ENCODE data around the gene ARF3. TPM values are rescaled to one million over a fixed set of nuclear protein-coding genes. Genes with fewer than 3 reads are reported as not detected.

The ARF3 gene
- total RNA-seq, 1 experiment from 2014 or later: 256 TPM

GRCh38 chr12:48965298-48965838, 8.1 kb upstream of the ARF3 start:
- Mint-ChIP-seq H3K27me3 (ENCODE audit: low read depth) (peaks cover 49% of the 10 kb centered on the region), H3K27ac (peak overlapping the region; percentile 97), H3K4me3 (no peak overlapping the region), H3K4me1 (peaks cover 52% of the 10 kb centered on the region), H3K36me3 (no peaks in the 10 kb centered on the region), H3K9me3 (no peaks in the 10 kb centered on the region)
- TF ChIP-seq IRF1 (CRISPR knock-in tag; IDR thresholded peaks at IDR 0.05) (no peak), EMX1 (CRISPR knock-in tag; IDR thresholded peaks at IDR 0.05) (no peak), ATF3 (CRISPR knock-in tag; conservative IDR thresholded peaks at IDR 0.05) (no peak), OVOL2 (CRISPR knock-in tag; IDR thresholded peaks at IDR 0.05; ENCODE audit: borderline replicate concordance) (no peak), MAX (CRISPR knock-in tag; IDR thresholded peaks at IDR 0.05) (no peak), TEAD1 (CRISPR knock-in tag; IDR thresholded peaks at IDR 0.05) (no peak), NFE2L1 (CRISPR knock-in tag; IDR thresholded peaks at IDR 0.05) (no peak), RORB (CRISPR knock-in tag; IDR thresholded peaks at IDR 0.05) (no peak), MLX (CRISPR knock-in tag; IDR thresholded peaks at IDR 0.05) (no peak), HMGXB4 (CRISPR knock-in tag; IDR thresholded peaks at IDR 0.05) (no peak), FOXK1 (CRISPR knock-in tag; IDR thresholded peaks at IDR 0.05) (no peak), USF1 (CRISPR knock-in tag; IDR thresholded peaks at IDR 0.05) (no peak), SP1 (CRISPR knock-in tag; conservative IDR thresholded peaks at IDR 0.05) (no peak), CBFB (CRISPR knock-in tag; IDR thresholded peaks at IDR 0.05; ENCODE audit: low read depth) (no peak)
- TF ChIP-seq, protein P1, sequence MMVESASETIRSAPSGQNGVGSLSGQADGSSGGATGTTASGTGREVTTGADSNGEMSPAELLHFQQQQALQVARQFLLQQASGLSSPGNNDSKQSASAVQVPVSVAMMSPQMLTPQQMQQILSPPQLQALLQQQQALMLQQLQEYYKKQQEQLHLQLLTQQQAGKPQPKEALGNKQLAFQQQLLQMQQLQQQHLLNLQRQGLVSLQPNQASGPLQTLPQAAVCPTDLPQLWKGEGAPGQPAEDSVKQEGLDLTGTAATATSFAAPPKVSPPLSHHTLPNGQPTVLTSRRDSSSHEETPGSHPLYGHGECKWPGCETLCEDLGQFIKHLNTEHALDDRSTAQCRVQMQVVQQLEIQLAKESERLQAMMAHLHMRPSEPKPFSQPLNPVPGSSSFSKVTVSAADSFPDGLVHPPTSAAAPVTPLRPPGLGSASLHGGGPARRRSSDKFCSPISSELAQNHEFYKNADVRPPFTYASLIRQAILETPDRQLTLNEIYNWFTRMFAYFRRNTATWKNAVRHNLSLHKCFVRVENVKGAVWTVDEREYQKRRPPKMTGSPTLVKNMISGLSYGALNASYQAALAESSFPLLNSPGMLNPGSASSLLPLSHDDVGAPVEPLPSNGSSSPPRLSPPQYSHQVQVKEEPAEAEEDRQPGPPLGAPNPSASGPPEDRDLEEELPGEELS (CRISPR knock-in tag; IDR thresholded peaks at IDR 0.05): no peak
- TF ChIP-seq, protein P2, sequence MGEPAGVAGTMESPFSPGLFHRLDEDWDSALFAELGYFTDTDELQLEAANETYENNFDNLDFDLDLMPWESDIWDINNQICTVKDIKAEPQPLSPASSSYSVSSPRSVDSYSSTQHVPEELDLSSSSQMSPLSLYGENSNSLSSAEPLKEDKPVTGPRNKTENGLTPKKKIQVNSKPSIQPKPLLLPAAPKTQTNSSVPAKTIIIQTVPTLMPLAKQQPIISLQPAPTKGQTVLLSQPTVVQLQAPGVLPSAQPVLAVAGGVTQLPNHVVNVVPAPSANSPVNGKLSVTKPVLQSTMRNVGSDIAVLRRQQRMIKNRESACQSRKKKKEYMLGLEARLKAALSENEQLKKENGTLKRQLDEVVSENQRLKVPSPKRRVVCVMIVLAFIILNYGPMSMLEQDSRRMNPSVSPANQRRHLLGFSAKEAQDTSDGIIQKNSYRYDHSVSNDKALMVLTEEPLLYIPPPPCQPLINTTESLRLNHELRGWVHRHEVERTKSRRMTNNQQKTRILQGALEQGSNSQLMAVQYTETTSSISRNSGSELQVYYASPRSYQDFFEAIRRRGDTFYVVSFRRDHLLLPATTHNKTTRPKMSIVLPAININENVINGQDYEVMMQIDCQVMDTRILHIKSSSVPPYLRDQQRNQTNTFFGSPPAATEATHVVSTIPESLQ (CRISPR knock-in tag; IDR thresholded peaks at IDR 0.05): no peak
- TF ChIP-seq, protein P3, sequence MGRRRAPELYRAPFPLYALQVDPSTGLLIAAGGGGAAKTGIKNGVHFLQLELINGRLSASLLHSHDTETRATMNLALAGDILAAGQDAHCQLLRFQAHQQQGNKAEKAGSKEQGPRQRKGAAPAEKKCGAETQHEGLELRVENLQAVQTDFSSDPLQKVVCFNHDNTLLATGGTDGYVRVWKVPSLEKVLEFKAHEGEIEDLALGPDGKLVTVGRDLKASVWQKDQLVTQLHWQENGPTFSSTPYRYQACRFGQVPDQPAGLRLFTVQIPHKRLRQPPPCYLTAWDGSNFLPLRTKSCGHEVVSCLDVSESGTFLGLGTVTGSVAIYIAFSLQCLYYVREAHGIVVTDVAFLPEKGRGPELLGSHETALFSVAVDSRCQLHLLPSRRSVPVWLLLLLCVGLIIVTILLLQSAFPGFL (CRISPR knock-in tag; IDR thresholded peaks at IDR 0.05; ENCODE audit: borderline replicate concordance): no peak
- POLR2A ChIA-PET: no interaction called here
- no peak for DNase-seq (ENCODE audit: low spot score)
- peak; percentile 85 for ATAC-seq
- CTCF ChIA-PET: interaction anchor here (0.6 to 10.3 kb wide), 7 partner anchors 9 to 131 kb away, joined by 3 to 164 read pairs (median 8); partner anchors contain the start of gene WNT1

Data from WTC11 (cell line).